Esophagus mucosa (tissue), 1 donor: ENCODE results near the gene DNAH5. TPM values are rescaled to one million over a fixed set of nuclear protein-coding genes. Genes with fewer than 3 reads are reported as not detected.

Source experiments
- ATAC-seq: fragments of 200-7000 bp; cut with Tn5 transposase; one replicate; pipeline ENCODE4 v1.9.1; 2020
- total RNA-seq: library from RNA; stranded (reverse); gene quantifications from one replicate; pipeline ENCODE4 v1.2.4, GENCODE V29; 2023
- donor health status: DM: yes; HTN: yes; CAD: no.

The DNAH5 gene
- total RNA-seq, 1 donor from 2014 or later = 0.52 TPM

- no peak for ATAC-seq
These were observed 3.0 kb downstream of the DNAH5 start for GRCh38 chr5:13941468-13941867.

- ATAC-seq = no peak
These were observed 4.8 kb downstream of the DNAH5 start for GRCh38 chr5:13939638-13940037.

GRCh38 chr5:13934921-13935320 is 9.6 kb downstream of the DNAH5 start:
- no peak for ATAC-seq

- no peak for ATAC-seq
These were observed 10.4 kb downstream of the DNAH5 start for GRCh38 chr5:13934125-13934524.

DNA sequence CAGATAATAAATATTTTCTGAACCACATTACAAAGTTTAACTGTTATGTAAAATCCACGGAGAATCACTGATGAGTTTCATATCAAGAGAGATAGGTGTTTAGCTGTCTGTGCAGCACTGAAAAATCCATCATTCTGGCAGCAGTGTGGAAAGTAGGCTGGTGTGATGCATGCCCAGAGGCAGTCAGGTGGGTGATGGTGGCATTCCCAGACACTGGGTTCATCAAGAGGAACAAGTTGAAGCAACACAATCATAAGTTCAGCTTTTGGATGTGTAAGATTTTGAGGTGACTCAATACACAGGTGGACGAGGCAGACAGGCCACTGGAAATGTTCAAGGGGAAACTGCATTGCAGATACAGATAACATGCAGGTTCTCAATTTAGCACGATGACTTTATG is 11.9 kb downstream of the DNAH5 start:
- no peak for ATAC-seq

DNA sequence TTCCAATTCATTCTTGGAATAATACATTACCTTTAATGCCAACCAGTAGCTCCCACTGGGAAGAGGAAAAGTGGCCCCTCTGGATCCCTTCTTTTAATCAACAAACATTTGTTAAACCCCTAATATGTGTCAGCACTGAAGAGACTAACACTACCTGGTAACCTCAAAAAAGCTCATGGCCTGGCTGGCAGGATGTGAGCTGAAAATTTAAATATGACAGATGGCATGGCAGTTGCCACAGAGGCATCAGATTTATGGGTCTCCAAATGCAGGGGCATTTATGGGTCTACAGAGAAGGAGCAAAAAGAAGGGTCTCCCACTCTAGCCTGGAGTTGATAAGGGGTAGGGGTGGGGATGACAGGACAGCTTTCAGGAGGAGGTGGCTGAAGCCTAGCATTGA is 12.5 kb downstream of the DNAH5 start:
- ATAC-seq = no peak

DNA sequence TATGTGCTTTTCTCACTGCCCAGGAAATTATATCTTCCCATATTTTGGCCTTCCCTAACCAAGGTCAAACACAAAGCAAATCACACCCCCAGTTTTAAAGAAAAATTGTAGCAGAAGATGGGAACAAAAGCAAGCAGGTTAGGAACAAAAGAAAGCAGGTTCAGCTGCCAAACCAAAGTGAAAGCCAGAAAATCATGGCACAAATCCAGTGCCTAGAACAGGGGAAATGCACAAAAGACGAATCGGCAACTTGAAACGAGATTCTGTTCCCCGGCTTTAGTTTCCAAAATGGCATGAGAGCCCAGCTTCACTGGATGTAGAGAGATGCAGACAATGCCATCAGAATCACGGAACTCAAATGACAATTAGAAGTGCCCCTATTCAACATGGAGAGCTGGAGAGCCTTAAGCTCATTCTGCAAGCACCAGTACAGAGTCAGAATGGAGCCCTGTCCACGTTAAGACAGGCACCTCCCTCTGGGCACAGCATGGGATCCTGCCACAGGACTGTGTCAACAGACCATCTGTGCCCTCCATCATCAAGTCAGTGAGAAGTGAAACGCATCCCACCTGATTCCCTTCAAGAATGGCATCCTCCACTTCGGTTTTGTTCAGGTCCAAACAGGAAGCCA is 13.8 kb downstream of the DNAH5 start:
- ATAC-seq = no peak

DNA sequence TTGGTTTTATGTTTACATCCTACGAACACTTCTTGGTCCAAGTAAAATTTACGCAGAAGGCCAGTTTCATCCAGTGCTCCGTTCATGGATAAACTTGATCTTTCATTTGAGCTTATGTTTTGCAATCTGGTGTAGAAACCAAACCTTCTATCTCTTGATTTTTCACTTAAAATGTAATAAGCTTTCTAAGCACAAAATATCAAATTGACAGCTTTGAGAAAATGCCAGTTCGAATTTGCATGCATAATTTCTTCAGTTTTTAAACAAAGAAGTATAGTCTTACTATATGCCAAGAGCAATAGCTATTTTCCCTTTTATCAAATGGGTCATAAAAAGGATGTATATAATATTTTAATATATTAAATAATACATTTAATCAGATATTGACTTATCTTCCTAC is 17.8 kb downstream of the DNAH5 start:
- ATAC-seq = no peak

DNA sequence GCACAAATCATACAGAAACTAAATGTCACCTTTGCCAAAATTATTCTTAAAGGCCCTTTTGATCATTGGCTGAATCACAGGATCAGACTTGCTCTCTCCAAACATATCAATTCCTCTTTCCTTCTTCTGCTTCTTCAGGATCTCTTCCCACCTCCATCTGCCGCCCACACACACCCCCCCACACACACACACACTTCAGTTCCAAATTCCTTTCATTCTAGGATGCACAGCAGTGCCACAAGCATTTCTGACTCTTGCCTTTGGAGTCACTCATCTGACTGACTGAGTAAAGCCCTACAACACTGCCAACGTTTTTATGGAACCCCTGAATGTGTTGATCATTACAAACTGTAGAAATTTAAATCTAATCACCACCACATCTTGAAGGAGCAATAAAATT is 22.9 kb downstream of the DNAH5 start:
- ATAC-seq = no peak

DNA sequence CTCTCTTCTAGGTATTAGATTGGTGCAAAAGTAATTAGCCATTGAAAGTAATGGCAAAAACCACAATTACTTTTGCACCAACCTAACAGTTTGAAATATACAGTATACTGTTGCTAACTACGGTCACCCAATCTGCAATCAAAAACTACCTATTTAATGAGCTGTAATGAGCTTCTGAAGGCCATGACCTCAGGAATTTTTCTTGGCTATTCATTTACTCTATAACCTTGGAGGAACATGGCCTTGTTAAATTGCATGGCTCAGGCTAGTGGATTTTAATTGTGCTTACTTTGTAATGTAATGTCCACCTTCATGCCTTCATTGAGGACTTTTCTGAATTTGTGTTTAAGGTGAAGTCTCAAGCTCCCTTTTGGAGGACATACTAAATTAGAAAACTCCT is 24.7 kb downstream of the DNAH5 start:
- no peak for ATAC-seq

- no peak for ATAC-seq
These were observed 25.4 kb downstream of the DNAH5 start for GRCh38 chr5:13919087-13919486.

GRCh38 chr5:13917061-13917460 is 27.4 kb downstream of the DNAH5 start:
- no peak for ATAC-seq

DNA sequence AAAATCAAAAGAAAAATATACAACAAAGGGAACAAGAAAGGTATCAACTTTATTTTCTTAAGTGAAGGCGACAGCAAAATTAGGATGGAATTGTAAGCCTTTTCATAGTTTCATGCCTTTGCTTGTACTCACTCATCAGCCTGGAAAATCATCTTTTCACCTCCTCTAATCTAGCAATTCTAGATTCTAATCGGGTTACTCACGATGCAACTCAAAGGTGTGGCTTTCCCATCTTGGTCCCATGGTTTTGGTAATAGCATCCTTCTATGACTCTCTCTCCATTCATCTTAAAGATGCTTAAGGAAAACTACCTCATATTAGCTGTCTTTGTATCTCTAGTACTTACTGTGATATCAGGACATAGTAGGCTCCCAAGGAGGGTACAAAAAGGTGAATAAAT is 30.5 kb downstream of the DNAH5 start:
- no peak for ATAC-seq

GRCh38 chr5:13910637-13911288 is 33.7 kb downstream of the DNAH5 start:
- no peak for ATAC-seq

DNA sequence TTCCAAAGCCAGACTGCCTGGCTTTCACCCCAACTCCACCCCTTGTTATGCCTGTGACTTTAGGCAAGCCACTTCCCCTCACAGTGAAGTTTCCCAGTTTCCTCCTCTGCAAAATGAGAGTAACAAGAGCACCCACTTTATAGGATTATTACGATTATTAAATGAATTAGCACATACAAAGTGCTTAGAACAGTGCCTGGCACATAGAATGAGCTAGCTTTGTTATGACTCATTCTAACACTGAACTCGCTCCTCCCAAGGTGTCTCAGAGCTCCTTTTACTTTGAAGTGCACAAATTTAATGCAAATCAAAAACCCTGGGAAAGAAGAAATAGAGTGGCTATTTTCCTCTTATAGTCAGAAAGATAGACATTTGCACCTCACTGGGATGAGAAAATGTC is 34.3 kb downstream of the DNAH5 start:
- ATAC-seq = no peak

GRCh38 chr5:13909271-13909670 is 35.2 kb downstream of the DNAH5 start:
- no peak for ATAC-seq

DNA sequence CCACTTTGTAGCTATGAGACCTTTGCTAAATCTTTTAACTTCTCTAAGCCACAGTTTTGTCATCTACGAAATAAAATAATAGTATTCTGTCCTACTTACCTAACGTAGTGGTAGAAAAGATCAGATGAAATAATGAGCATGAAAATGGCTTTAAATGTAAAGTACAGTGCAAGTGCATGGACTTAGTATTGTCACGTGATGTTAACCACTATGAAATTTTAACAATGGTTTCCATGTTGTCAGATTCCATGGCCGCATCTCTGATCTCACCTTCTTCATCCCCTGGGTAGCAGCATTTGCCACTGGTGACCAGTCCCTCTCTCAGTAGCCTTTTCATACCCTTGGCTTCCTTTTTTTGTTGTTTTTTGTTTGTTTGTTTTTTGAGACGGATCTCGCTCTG is 45.9 kb downstream of the DNAH5 start:
- no peak for ATAC-seq

- ATAC-seq = no peak
These were observed 66.1 kb downstream of the DNAH5 start for GRCh38 chr5:13878357-13878756.

DNA sequence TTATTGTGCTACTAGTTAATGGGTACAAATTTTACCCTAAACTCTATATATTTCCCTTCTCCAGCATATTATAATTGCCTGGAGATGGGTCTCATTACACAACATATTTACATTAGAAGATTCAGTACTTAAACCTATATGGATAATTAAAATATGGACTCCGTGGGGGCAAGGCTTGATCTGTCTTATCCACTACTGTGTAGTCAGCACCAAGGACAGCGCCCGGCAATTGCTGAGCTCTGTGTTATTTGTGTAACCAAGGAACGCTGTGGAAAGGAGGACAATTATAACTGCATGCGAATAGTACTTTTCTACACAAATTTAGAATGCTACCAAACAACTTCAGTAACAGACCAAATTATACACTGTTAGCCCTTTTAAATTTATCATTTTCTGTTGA is 77.7 kb downstream of the DNAH5 start:
- ATAC-seq = no peak

DNA sequence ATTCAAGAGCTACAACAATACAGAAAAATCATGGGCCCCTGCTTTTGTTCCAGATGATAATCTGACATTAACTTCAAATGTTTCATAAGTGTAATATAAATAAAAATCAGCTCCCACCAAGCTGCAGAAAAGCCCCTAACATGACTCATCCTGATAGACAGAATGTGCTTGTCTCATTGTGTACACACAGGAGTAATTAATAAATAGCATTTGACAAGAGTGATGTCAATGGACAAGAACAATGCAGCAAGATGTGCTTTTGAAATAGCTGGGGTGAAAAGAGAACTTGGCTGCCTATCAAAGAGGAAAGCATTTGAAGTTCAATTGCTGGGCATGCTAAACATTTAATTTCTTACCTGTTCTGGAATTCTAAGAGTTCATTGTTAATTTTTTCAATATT is 79.2 kb downstream of the DNAH5 start:
- ATAC-seq = no peak

DNA sequence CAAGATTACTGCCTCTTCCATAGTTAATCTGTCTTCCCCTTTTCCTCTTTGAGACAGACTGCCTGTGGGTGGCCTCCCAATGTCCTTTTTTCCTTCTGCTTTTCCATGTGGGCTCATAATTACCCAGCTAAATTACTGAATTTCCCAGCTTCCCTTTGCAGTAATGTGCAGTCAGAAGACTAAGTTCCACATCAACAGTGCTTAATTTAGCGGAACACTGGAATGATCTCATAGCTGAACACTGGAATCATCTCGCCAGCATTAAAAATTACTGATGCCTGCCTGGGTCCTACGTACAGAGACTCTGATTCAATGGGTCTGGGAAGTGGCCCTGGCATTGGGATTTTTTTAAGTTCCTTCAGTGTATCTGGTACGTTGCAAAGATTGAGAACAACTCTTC is 84.3 kb downstream of the DNAH5 start:
- no peak for ATAC-seq

- no peak for ATAC-seq
These were observed 85.0 kb downstream of the DNAH5 start for GRCh38 chr5:13859270-13860065.

- no peak for ATAC-seq
These were observed 101.2 kb downstream of the DNAH5 start for GRCh38 chr5:13843175-13843846.
